IMR-90 (cell line): ENCODE results near the gene NECTIN4. TPM values are rescaled to one million over a fixed set of nuclear protein-coding genes. Genes with fewer than 3 reads are reported as not detected.

Experiments used
- ATAC-seq: fragments of 200-7000 bp; cut with Tn5 transposase; 2 replicates; pipeline ENCODE4 v1.9.1; 2020; ENCODE audit warnings: low read depth, mild to moderate bottlenecking, moderate library complexity
- BruUV-seq: library from RNA; stranded (reverse); fragments of 400-500 nt; replicated peaks from 2 replicates; lab custom pipeline; 2021; lab: Mats Ljungman, UMichigan
- CTCF ChIA-PET: fragments of 300-600 bp; formaldehyde crosslinking; extraction: SDS; loops from one replicate; lab custom pipeline; 2021; ENCODE audit warnings: antibody characterized with exemption; lab: Yijun Ruan, JAX
- POLR2A ChIA-PET: fragments of 300-600 bp; sonication (Branson Sonifier 250); formaldehyde crosslinking; loops from one replicate; lab custom pipeline; 2022; ENCODE audit warnings: antibody characterized with exemption; ENCODE audit not compliant: unreplicated experiment; lab: Charles Lee
- DNase-seq: peaks from one replicate; pipeline ENCODE4 v3.0.0; 2013
- H2AFZ ChIP-seq: replicated peaks from 2 replicates; pipeline ENCODE3; 2013; ENCODE audit warnings: low read length, mild to moderate bottlenecking; ENCODE audit not compliant: poor library complexity
- H2AK5ac ChIP-seq: 2 replicates; pipeline ENCODE4 v1.6.1; 2013; ENCODE audit warnings: low read depth, low read length, inconsistent platforms
- H2AK9ac ChIP-seq: replicated peaks from 2 replicates; pipeline ENCODE3; 2013; ENCODE audit warnings: mild to moderate bottlenecking, low read depth, low read length, moderate library complexity; ENCODE audit not compliant: poor library complexity
- H2BK120ac ChIP-seq: 2 replicates; pipeline ENCODE4 v1.6.1; 2013; ENCODE audit warnings: low read depth, low read length, inconsistent platforms
- H2BK15ac ChIP-seq: 3 replicates; pipeline ENCODE4 v1.6.1; 2013; ENCODE audit warnings: low read depth, low read length, inconsistent platforms
- H2BK20ac ChIP-seq: 2 replicates; pipeline ENCODE4 v1.6.1; 2013; ENCODE audit warnings: low read depth, mild to moderate bottlenecking, inconsistent platforms, low read length, moderate library complexity
- H2BK5ac ChIP-seq: 2 replicates; pipeline ENCODE4 v1.6.1; 2013; ENCODE audit warnings: mild to moderate bottlenecking, low read depth, low read length, inconsistent platforms; ENCODE audit not compliant: poor library complexity, severe bottlenecking
- H3K14ac ChIP-seq: replicated peaks from 2 replicates; pipeline ENCODE4 v1.6.1; 2013; ENCODE audit warnings: low read depth, low read length, inconsistent platforms
- H3K18ac ChIP-seq: 2 replicates; pipeline ENCODE4 v1.6.1; 2013; ENCODE audit warnings: low read depth, low read length, control low read depth
- H3K23ac ChIP-seq: 2 replicates; pipeline ENCODE4 v1.6.1; 2013; ENCODE audit warnings: low read depth, low read length, inconsistent platforms
- H3K27ac ChIP-seq: 2 replicates; pipeline ENCODE4 v1.5.1; 2013; ENCODE audit warnings: mild to moderate bottlenecking, control low read depth, low read length; ENCODE audit not compliant: insufficient read depth
- H3K27me3 ChIP-seq: 2 replicates; pipeline ENCODE4 v1.6.1; 2013; ENCODE audit warnings: low read length; ENCODE audit not compliant: control insufficient read depth, insufficient read depth
- H3K36me3 ChIP-seq: 2 replicates; pipeline ENCODE4 v1.6.1; 2013; ENCODE audit warnings: low read length, mixed read lengths; ENCODE audit not compliant: control insufficient read depth, insufficient read depth
- H3K4ac ChIP-seq: 2 replicates; pipeline ENCODE4 v1.6.1; 2013; ENCODE audit warnings: low read depth, low read length, inconsistent platforms
- H3K4me1 ChIP-seq: 2 replicates; pipeline ENCODE4 v1.6.1; 2013; ENCODE audit warnings: low read length, mixed read lengths; ENCODE audit not compliant: control insufficient read depth, insufficient read depth
- H3K4me2 ChIP-seq: 2 replicates; pipeline ENCODE4 v1.6.1; 2013; ENCODE audit warnings: low read depth, mild to moderate bottlenecking, control low read depth, low read length, moderate library complexity
- H3K4me3 ChIP-seq: 2 replicates; pipeline ENCODE4 v1.5.1; 2013; ENCODE audit warnings: low read depth, mild to moderate bottlenecking, control low read depth, low read length, moderate library complexity; ENCODE audit not compliant: insufficient read depth
- H3K56ac ChIP-seq: 2 replicates; pipeline ENCODE4 v1.6.1; 2013; ENCODE audit warnings: low read length, inconsistent platforms; ENCODE audit not compliant: insufficient read depth; ENCODE audit errors: extremely low read depth
- H3K79me1 ChIP-seq, 2 experiments: 2 replicates each; pipeline ENCODE4 v1.6.1; 2013; ENCODE audit warnings: low read length in 2 of 2, inconsistent platforms in 1 of 2, low read depth in 1 of 2
- H3K9ac ChIP-seq: 2 replicates; pipeline ENCODE4 v1.6.1; 2013; ENCODE audit warnings: low read depth, low read length, control low read depth
- H3K9me1 ChIP-seq: 2 replicates; pipeline ENCODE4 v1.6.1; 2013; ENCODE audit warnings: low read length, inconsistent platforms; ENCODE audit not compliant: insufficient read depth
- H3K9me3 ChIP-seq: 2 replicates; pipeline ENCODE4 v1.6.1; 2013; ENCODE audit warnings: low read length; ENCODE audit not compliant: control insufficient read depth, insufficient read depth
- H4K20me1 ChIP-seq: 2 replicates; pipeline ENCODE4 v1.6.1; 2013; ENCODE audit warnings: low read length, inconsistent platforms; ENCODE audit not compliant: insufficient read depth
- H4K5ac ChIP-seq: 2 replicates; pipeline ENCODE4 v1.6.1; 2013; ENCODE audit warnings: mild to moderate bottlenecking, low read depth, low read length, control low read depth
- H4K8ac ChIP-seq, 2 experiments: 2 replicates each; pipeline ENCODE4 v1.6.1; 2013; ENCODE audit warnings: low read depth in 2 of 2, low read length in 2 of 2, control low read depth in 1 of 2, inconsistent platforms in 1 of 2
- H4K91ac ChIP-seq: 2 replicates; pipeline ENCODE4 v1.6.1; 2013; ENCODE audit warnings: low read depth, low read length, inconsistent platforms; ENCODE audit not compliant: insufficient read depth
- FOS ChIP-seq: fragments of 150-350 bp; IDR thresholded peaks from 2 replicates; pipeline ENCODE4 v1.6.1; 2016; ENCODE audit warnings: low read depth, low read length
- MAZ ChIP-seq: IDR thresholded peaks from 2 replicates; pipeline ENCODE4 v1.6.1; 2012; ENCODE audit warnings: low read depth, mild to moderate bottlenecking, low read length, improper control_type of control experiment, moderate library complexity, borderline replicate concordance
- NFE2L2 ChIP-seq: fragments of 150-350 bp; IDR thresholded peaks from 2 replicates; pipeline ENCODE4 v1.6.1; 2016; ENCODE audit warnings: low read depth, mild to moderate bottlenecking, low read length
- WGBS, 2 experiments: methylation state at CpG; one replicate each; pipeline versions ENCODE4 v1.1.5 to v1.1.7; 2013; ENCODE audit warnings: missing lambda C conversion rate in 2 of 2; ENCODE audit not compliant: insufficient read length in 1 of 2; ENCODE audit errors: extremely low coverage in 2 of 2; 5-methylcytosine and 5-hydroxymethylcytosine counted together
- dilution Hi-C: fragments of 300-500 bp; cut with HindIII; formaldehyde crosslinking; loops from one replicate; pipeline ENCODE4 v1.14.3; 2018; ENCODE audit warnings: low sequenced_read_pairs; ENCODE audit not compliant: unreplicated experiment
- in situ Hi-C: fragments of 300-500 bp; cut with MboI; formaldehyde crosslinking; loops from 3 replicates; pipeline ENCODE4 v1.14.3; 2019; ENCODE audit warnings: low sequenced_read_pairs, inconsistent platforms, mixed read lengths
- intact Hi-C: fragments of 100-400 bp; cut with micrococcal nuclease; formaldehyde crosslinking; loops from 2 replicates; pipeline ENCODE4 v1.10.0; 2022
- polyA plus RNA-seq, 3 experiments: library from polyadenylated mRNA; depleted of rRNA; stranded (reverse); fragments of >200 nt; gene quantifications; 2 replicates each; pipeline ENCODE4 v1.2.3, GENCODE V29; 2012; ENCODE audit warnings: low replicate concordance in 1 of 3
- total RNA-seq: library from RNA; depleted of rRNA; stranded (reverse); fragments of >200 nt; gene quantifications from 2 replicates; pipeline ENCODE4 v1.2.3, GENCODE V29; 2012
- TF ChIP-seq, protein P1 (sequence below): fragments of 150-350 bp; IDR thresholded peaks from 2 replicates; pipeline ENCODE4 v1.6.1; 2016; ENCODE audit warnings: low read depth, mild to moderate bottlenecking, low read length, moderate library complexity, borderline replicate concordance

Gene NECTIN4
- total and polyA plus RNA-seq, 2 of the 4 experiments (the other 2 are of a cell fraction), result 0.18 to 0.24 TPM

DNA sequence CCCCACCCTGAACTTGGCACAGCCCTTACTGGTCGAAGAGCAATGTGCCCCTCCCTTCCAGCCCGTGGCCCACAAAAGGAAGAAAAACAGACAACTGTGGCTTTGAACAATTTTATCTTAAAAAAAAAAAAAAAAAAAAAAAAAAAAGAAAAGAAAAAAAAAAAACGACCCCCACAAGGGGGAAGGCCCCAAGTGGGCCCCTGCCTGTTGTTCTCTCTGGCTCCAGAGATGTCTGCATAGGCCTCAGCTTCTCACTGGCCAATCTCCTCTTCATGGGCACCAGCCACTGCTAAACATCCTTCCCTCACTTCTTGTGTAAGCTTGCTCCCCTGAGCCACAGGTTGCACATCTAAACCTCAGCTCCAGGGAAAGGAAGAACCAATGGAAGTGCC, 50.2 kb downstream of the NECTIN4 start:
- H2AFZ ChIP-seq, result no peak overlapping the region
- peaks cover 42% of the 10 kb centered on the region for H3K36me3 ChIP-seq
- no peak overlapping the region for H2AK5ac ChIP-seq
- no peaks in the 10 kb centered on the region for H3K9me1 ChIP-seq
- in situ Hi-C loops (no loop called here), dilution Hi-C loops (no loop called here), intact Hi-C loops (no loop called here)
- H2BK120ac ChIP-seq, result no peak overlapping the region
- no peak overlapping the region for H2BK15ac ChIP-seq
- H3K4me3 ChIP-seq, result no peak overlapping the region
- H2AK9ac ChIP-seq, result no peak overlapping the region
- H3K18ac ChIP-seq, result no peak overlapping the region
- H3K4me2 ChIP-seq, result no peak overlapping the region
- H2BK5ac ChIP-seq, result no peak overlapping the region
- WGBS, 2 experiments, result no CpG with 5 or more reads among the region's 3 CpGs
- H3K14ac ChIP-seq, result no peak overlapping the region
- H3K9me3 ChIP-seq, result no peaks in the 10 kb centered on the region
- H3K23ac ChIP-seq, result no peak overlapping the region
- H2BK20ac ChIP-seq, result no peak overlapping the region
- TF ChIP-seq FOS (no peak), NFE2L2 (no peak), MAZ (no peak)
- TF ChIP-seq, protein P1, sequence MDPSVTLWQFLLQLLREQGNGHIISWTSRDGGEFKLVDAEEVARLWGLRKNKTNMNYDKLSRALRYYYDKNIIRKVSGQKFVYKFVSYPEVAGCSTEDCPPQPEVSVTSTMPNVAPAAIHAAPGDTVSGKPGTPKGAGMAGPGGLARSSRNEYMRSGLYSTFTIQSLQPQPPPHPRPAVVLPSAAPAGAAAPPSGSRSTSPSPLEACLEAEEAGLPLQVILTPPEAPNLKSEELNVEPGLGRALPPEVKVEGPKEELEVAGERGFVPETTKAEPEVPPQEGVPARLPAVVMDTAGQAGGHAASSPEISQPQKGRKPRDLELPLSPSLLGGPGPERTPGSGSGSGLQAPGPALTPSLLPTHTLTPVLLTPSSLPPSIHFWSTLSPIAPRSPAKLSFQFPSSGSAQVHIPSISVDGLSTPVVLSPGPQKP, result no peak
- H3K4ac ChIP-seq, result no peak overlapping the region
- no peak overlapping the region for H4K5ac ChIP-seq
- H4K8ac ChIP-seq, result no peak overlapping the region
- no peak for ATAC-seq
- ChIA-PET POLR2A (no interaction called here), CTCF (no interaction called here)
- no peak overlapping the region for H3K9ac ChIP-seq
- no peak overlapping the region for H3K56ac ChIP-seq
- DNase-seq, result no peak
- no peaks in the 10 kb centered on the region; the same call in 1 of the 2 replicates for H4K20me1 ChIP-seq
- H3K27me3 ChIP-seq, result no peaks in the 10 kb centered on the region
- no TSS peak for BruUV-seq
- H4K91ac ChIP-seq, result no peak overlapping the region
- no peak overlapping the region for H3K27ac ChIP-seq
- peaks cover 11 to 22% of the 10 kb centered on the region in 2 experiments; a peak in 3 of 4 replicates for H3K79me1 ChIP-seq
- H3K4me1 ChIP-seq, result no peaks in the 10 kb centered on the region; the same call in 1 of the 2 replicates
